B cell (primary cell): ENCODE data around the gene SEH1L. TPM values are rescaled to one million over a fixed set of nuclear protein-coding genes. Genes with fewer than 3 reads are reported as not detected.
A peak's percentile ranks its signal among the peaks of the same experiment; 100 is the strongest.

Experiments used
- ATAC-seq: fragments of 200-7000 bp; cut with Tn5 transposase; one replicate; pipeline ENCODE4 v1.10.0; 2021; ENCODE audit warnings: low read depth, mild to moderate bottlenecking, moderate number of reproducible peaks, moderate library complexity
- CTCF ChIA-PET: fragments of 350-600 bp; sonication (Branson Sonifier 250); formaldehyde crosslinking; loops from one replicate; lab custom pipeline; 2021; ENCODE audit warnings: antibody characterized with exemption, inconsistent platforms; lab: Charles Lee
- POLR2A ChIA-PET: fragments of 350-600 bp; sonication (Branson Sonifier 250); formaldehyde crosslinking; loops from one replicate; lab custom pipeline; 2021; ENCODE audit warnings: antibody characterized with exemption; lab: Charles Lee
- DNase-seq: peaks from one replicate; pipeline ENCODE4 v3.0.0; 2013
- H2AFZ ChIP-seq: 2 replicates; pipeline ENCODE4 v1.6.1; 2012; ENCODE audit warnings: mild to moderate bottlenecking, low read depth, low read length; ENCODE audit not compliant: insufficient read depth, poor library complexity, severe bottlenecking
- H3K27ac ChIP-seq, 2 donors: 1 replicate in 1 of 2; 2 replicates in 1 of 2; pipeline ENCODE4 v1.5.1; 2012 to 2013; ENCODE audit warnings: low read length in 2 of 2, mild to moderate bottlenecking in 2 of 2, moderate library complexity in 1 of 2
- H3K27me3 ChIP-seq, 4 experiments: fragments of 200-600 bp in 1 of 4; sonication (generic) in 1 of 4; replicated peaks in 1 of 4; 1 replicate in 2 of 4; 2 replicates in 2 of 4; pipeline versions ENCODE4 v1.6.1 to v1.7.0; 2013 to 2016; ENCODE audit warnings: low read length in 3 of 4, mild to moderate bottlenecking in 2 of 4, mixed read lengths in 1 of 4, moderate library complexity in 1 of 4; ENCODE audit not compliant: insufficient read depth in 4 of 4, control insufficient read depth in 3 of 4; ENCODE audit errors: control extremely low read depth in 1 of 4
- H3K36me3 ChIP-seq, 2 experiments: replicated peaks in 1 of 2; 1 replicate in 1 of 2; 2 replicates in 1 of 2; pipeline versions ENCODE4 v1.6.1 to v1.7.1; 2013; ENCODE audit warnings: low read length in 1 of 2; ENCODE audit not compliant: insufficient read depth in 2 of 2, control insufficient read depth in 1 of 2; ENCODE audit errors: control extremely low read depth in 1 of 2, extremely low read depth in 1 of 2
- H3K4me1 ChIP-seq, 2 donors: fragments of 200-600 bp in 1 of 2; sonication (generic) in 1 of 2; 1 replicate in 1 of 2; 2 replicates in 1 of 2; pipeline versions ENCODE4 v1.5.1 to v1.6.1; 2013 to 2017; ENCODE audit warnings: low read length in 2 of 2; ENCODE audit not compliant: control insufficient read depth in 2 of 2, insufficient read depth in 2 of 2
- H3K4me2 ChIP-seq: replicated peaks from 2 replicates; pipeline ENCODE3; 2012; ENCODE audit warnings: mild to moderate bottlenecking, low read depth, low read length; ENCODE audit not compliant: poor library complexity, severe bottlenecking
- H3K4me3 ChIP-seq, 5 experiments: fragments of 200-600 bp in 1 of 5; sonication (generic) in 1 of 5; 1 replicate in 3 of 5; 2 replicates in 2 of 5; pipeline versions ENCODE4 v1.5.1 to v1.7.0; 2011 to 2016; ENCODE audit warnings: low read length in 4 of 5, mild to moderate bottlenecking in 4 of 5, low read depth in 2 of 5, control low read depth in 1 of 5, moderate library complexity in 1 of 5; ENCODE audit not compliant: insufficient read depth in 1 of 5; ENCODE audit errors: control extremely low read depth in 1 of 5, extremely low read depth in 1 of 5
- H3K79me2 ChIP-seq: fragments of 200-600 bp; sonication (generic); one replicate; pipeline ENCODE4 v1.6.0; 2016; ENCODE audit warnings: low read length; ENCODE audit not compliant: control insufficient read depth, insufficient read depth
- H3K9ac ChIP-seq: fragments of 200-600 bp; sonication (generic); 2 replicates; pipeline ENCODE4 v1.6.1; 2017; ENCODE audit warnings: mild to moderate bottlenecking, low read length, moderate library complexity
- H3K9me3 ChIP-seq, 3 donors: one replicate each; pipeline versions ENCODE4 v1.6.1 to v1.7.1; 2013; ENCODE audit warnings: low read length in 2 of 3; ENCODE audit not compliant: control insufficient read depth in 2 of 3, insufficient read depth in 1 of 3; ENCODE audit errors: control extremely low read depth in 1 of 3
- H4K20me1 ChIP-seq: 2 replicates; pipeline ENCODE4 v1.6.0; 2012; ENCODE audit warnings: mild to moderate bottlenecking, low read length; ENCODE audit not compliant: insufficient read depth, control insufficient read depth, poor library complexity, severe bottlenecking
- H3K27ac Mint-ChIP-seq: one replicate; pipeline ENCODE4 v1.8.0; 2021; ENCODE audit warnings: mixed read lengths
- H3K27me3 Mint-ChIP-seq: one replicate; pipeline ENCODE4 v1.8.0; 2021; ENCODE audit warnings: mixed read lengths
- H3K4me1 Mint-ChIP-seq: one replicate; pipeline ENCODE4 v1.8.0; 2021; ENCODE audit warnings: mixed read lengths
- H3K4me3 Mint-ChIP-seq: one replicate; pipeline ENCODE4 v1.8.0; 2021; ENCODE audit warnings: mixed read lengths
- H3K9me3 Mint-ChIP-seq: one replicate; pipeline ENCODE4 v1.8.0; 2022; ENCODE audit warnings: mixed read lengths; ENCODE audit not compliant: insufficient read depth
- CTCF ChIP-seq: fragments of 200-600 bp; IDR thresholded peaks from one replicate; pipeline ENCODE4 v1.8.0; 2022; ENCODE audit warnings: antibody characterized with exemption, mild to moderate bottlenecking
- EZH2 ChIP-seq: IDR thresholded peaks from 2 replicates; pipeline ENCODE4 v1.6.1; 2012; ENCODE audit warnings: borderline replicate concordance, low read depth, mild to moderate bottlenecking, moderate library complexity, low read length; ENCODE audit not compliant: insufficient read depth, poor library complexity, severe bottlenecking
- WGBS: methylation state at CpG from one replicate; pipeline ENCODE4 v1.1.5; 2013; ENCODE audit warnings: missing lambda C conversion rate; ENCODE audit not compliant: insufficient coverage; 5-methylcytosine and 5-hydroxymethylcytosine counted together
- intact Hi-C: fragments of 100-400 bp; cut with micrococcal nuclease; formaldehyde crosslinking; loops from one replicate; pipeline ENCODE4 v1.10.0; 2022
- polyA plus RNA-seq: library from polyadenylated mRNA; depleted of rRNA; stranded (reverse); fragments of >200 nt; gene quantifications from 2 replicates; pipeline ENCODE4 v1.2.3, GENCODE V29; 2012
- total RNA-seq, 2 donors: library from RNA; stranded (reverse); fragments of 120-200 nt in 1 of 2; gene quantifications; 1 replicate in 1 of 2; 2 replicates in 1 of 2; pipeline versions ENCODE4 v1.2.3 to v1.2.4, GENCODE V29; 2013 to 2022

The SEH1L gene
- total and polyA plus RNA-seq, 2 donors (not counting 1 experiment from before 2014, with no cell fraction given) = 8.7 to 46.4 TPM

GRCh38 chr18:12948050-12948804, 416 bp downstream of the SEH1L start:
- Histone ChIP-seq H3K4me3 (peak overlapping the region; percentile 61 to 75 (median 69)), H3K27me3 (no peaks in the 10 kb centered on the region), H3K36me3 (peaks cover 0 to 3% of the 10 kb centered on the region in 2 experiments), H4K20me1 (peaks cover 22% of the 10 kb centered on the region), H2AFZ (peak overlapping the region; percentile 75), H3K79me2 (peaks cover 33% of the 10 kb centered on the region), H3K27ac (peak overlapping the region; percentile 88), H3K9ac (peak overlapping the region; percentile 73), H3K4me1 (peaks cover 5 to 22% of the 10 kb centered on the region in 2 donors), H3K4me2 (peak overlapping the region; percentile 68), H3K9me3 (no peaks in the 10 kb centered on the region)
- intact Hi-C loops = loop anchor here (1.0 to 5.0 kb wide), 5 partner anchors 43 to 966 kb away; partner anchors contain the start of genes CEP192, CEP76, IMPA2 and PRELID3A
- POLR2A ChIA-PET = interaction anchor here (0.6 to 2.1 kb wide), 8 partner anchors 41 to 629 kb away, joined by 3 to 9 read pairs (median 4); partner anchors contain the start of genes AFG3L2, CEP192, PRELID3A and PTPN2
- DNase-seq (peak; percentile 99), ATAC-seq (peak; percentile 64)
- CTCF ChIA-PET = interaction anchor here (1.0 to 1.9 kb wide), 3 partner anchors 43 to 65 kb away, joined by 4 to 5 read pairs (median 4); partner anchors contain the start of gene CEP192
- Mint-ChIP-seq H3K9me3 (no peaks in the 10 kb centered on the region), H3K27me3 (no peaks in the 10 kb centered on the region), H3K4me3 (peak overlapping the region; percentile 96), H3K27ac (peak overlapping the region; percentile 94), H3K4me1 (peaks cover 33% of the 10 kb centered on the region)
- WGBS = 2% methylated on average over 73 of the region's 81 CpGs
- no peak for TF ChIP-seq EZH2
- TF ChIP-seq CTCF = no peak

GRCh38 chr18:12958478-12958877, 10.7 kb downstream of the SEH1L start:
- DNase-seq (no peak), ATAC-seq (no peak)
- ChIA-PET POLR2A (no interaction called here), CTCF (no interaction called here)
- Mint-ChIP-seq H3K4me3 (no peak overlapping the region), H3K4me1 (no peaks in the 10 kb centered on the region), H3K27me3 (no peaks in the 10 kb centered on the region), H3K9me3 (no peaks in the 10 kb centered on the region), H3K27ac (no peak overlapping the region)
- Histone ChIP-seq H3K9ac (no peak overlapping the region), H2AFZ (no peak overlapping the region), H3K27ac (no peak overlapping the region), H3K79me2 (peaks cover 80% of the 10 kb centered on the region), H3K4me1 (no peaks in the 10 kb centered on the region), H3K9me3 (peaks cover 0 to 2% (median 2%) of the 10 kb centered on the region in 3 donors), H3K36me3 (peaks cover 18 to 54% of the 10 kb centered on the region in 2 experiments), H3K27me3 (no peaks in the 10 kb centered on the region), H4K20me1 (peaks cover 29% of the 10 kb centered on the region), H3K4me2 (no peak overlapping the region), H3K4me3 (no peak overlapping the region)
- no CpG with 5 or more reads among the region's 3 CpGs for WGBS
- no peak for TF ChIP-seq CTCF
- TF ChIP-seq EZH2 = no peak
- intact Hi-C loops = no loop called here
